Adrenal gland (tissue), 12 donors: Measurements from ENCODE around the gene UQCC5. TPM values are rescaled to one million over a fixed set of nuclear protein-coding genes. Genes with fewer than 3 reads are reported as not detected.

Source experiments
- DNase-seq, 7 donors: peaks; one replicate each; pipeline ENCODE4 v3.0.0-alpha.2; 2019 to 2020
- H3K27ac ChIP-seq, 5 donors: fragments of 200-600 bp; sonication (generic) in 4 of 5; 1 replicate in 3 of 5; 2 replicates in 2 of 5; pipeline versions ENCODE4 v1.5.1 to v1.8.0; 2016 to 2020; ENCODE audit warnings: mild to moderate bottlenecking in 1 of 5
- H3K27me3 ChIP-seq: fragments of 200-600 bp; 2 replicates; pipeline ENCODE4 v1.8.0; 2021
- H3K36me3 ChIP-seq, 2 donors: fragments of 200-600 bp; replicated peaks in 1 of 2; 1 replicate in 1 of 2; 2 replicates in 1 of 2; pipeline versions ENCODE4 v1.5.1 to v1.8.0; 2018 to 2022
- H3K4me1 ChIP-seq, 2 donors: fragments of 200-600 bp; replicated peaks in 1 of 2; 1 replicate in 1 of 2; 2 replicates in 1 of 2; pipeline versions ENCODE4 v1.5.1 to v1.8.0; 2018 to 2021
- H3K4me3 ChIP-seq, 4 donors: fragments of 200-600 bp; sonication (generic) in 3 of 4; one replicate each; pipeline ENCODE4 v1.5.1; 2016 to 2018
- H3K9me3 ChIP-seq, 3 donors: fragments of 200-600 bp; sonication (generic) in 1 of 3; replicated peaks in 1 of 3; 1 replicate in 2 of 3; 2 replicates in 1 of 3; pipeline versions ENCODE4 v1.5.1 to v1.8.0; 2016 to 2021
- CTCF ChIP-seq, 6 experiments: fragments of 450-650 bp in 4 of 6; fragments of 200-600 bp in 2 of 6; sonication (generic) in 1 of 6; IDR thresholded peaks; 1 replicate in 5 of 6; 2 replicates in 1 of 6; pipeline versions ENCODE4 v1.5.1 to v1.8.0; 2016 to 2021; ENCODE audit warnings: antibody characterized with exemption in 6 of 6, mild to moderate bottlenecking in 2 of 6, moderate library complexity in 1 of 6
- POLR2A ChIP-seq, 2 donors: fragments of 450-650 bp; IDR thresholded peaks; one replicate each; pipeline ENCODE4 v1.6.1; 2017; ENCODE audit warnings: antibody characterized with exemption in 2 of 2, mild to moderate bottlenecking in 2 of 2, moderate library complexity in 1 of 2
- WGBS, 4 donors: extraction: QIAGEN DNeasy Blood & Tissue Kit in 2 of 4; methylation state at CpG; one replicate each; pipeline versions ENCODE4 v1.1.5 to v1.1.7; 2013 to 2017; 5-methylcytosine and 5-hydroxymethylcytosine counted together
- intact Hi-C, 2 donors: fragments of 100-400 bp; cut with DNase I; formaldehyde crosslinking; loops; one replicate each; pipeline versions ENCODE4 v1.14.1 to v1.15.0; 2022 to 2023
- polyA plus RNA-seq, 3 donors: library from polyadenylated mRNA; stranded (reverse); fragments of 200-250 nt in 2 of 3; fragments of 350-450 nt in 1 of 3; fragmentation: Illumina TruSeq in 1 of 3; extraction: RNeasy Lipid Tissue Mini Kit (QIAGEN cat#74804) in 1 of 3; gene quantifications; one replicate each; pipeline ENCODE4 v1.2.3, GENCODE V29; 2013 to 2014
- total RNA-seq, 9 donors: library from RNA; depleted of rRNA in 4 of 9; stranded (reverse); fragments of >200 nt in 4 of 9; fragments of 120-200 nt in 1 of 9; fragmentation: NEBNext Ultra II Directional in 1 of 9; extraction: Animal tissue kit (Norgen Biotek cat#: 25700) in 1 of 9; gene quantifications; one replicate each; pipeline versions ENCODE4 v1.1.0 to v1.2.4, GENCODE V29; 2013 to 2023
- donor health status: healthy with polysubstance abuse.
- donor health status: Bipolar disorder and iron deficiency.
- donor health status: DM: yes; HTN: yes; CAD: no.
- donor health status: DM: no; HTN: no; CAD: no.
- donor health status: DM: no; HTN: no; CAD: no.
- donor health status: DM: yes; HTN: yes; CAD: no.

The UQCC5 gene
- total and polyA plus RNA-seq, 12 donors: 1.1 to 330 (median 72.3) TPM

- no peak overlapping the region for H3K4me3 ChIP-seq
- H3K4me1 ChIP-seq: peaks cover 40 to 67% of the 10 kb centered on the region in 2 donors
- peaks cover 0 to 75% of the 10 kb centered on the region in 2 donors for H3K36me3 ChIP-seq
- intact Hi-C loops: loop anchor here in 1 of 2 donors (5.0 kb wide), 1 partner anchor 34 kb away; no protein-coding TSS in a partner anchor
- TF ChIP-seq POLR2A (IDR thresholded peaks at IDR 0.05): no peak
- no peak for TF ChIP-seq CTCF (IDR thresholded peaks at IDR 0.05)
- H3K27me3 ChIP-seq: no peaks in the 10 kb centered on the region
- peak overlapping the region in 1 of 5 donors; percentile 85 for H3K27ac ChIP-seq
- WGBS, 4 donors: 94 to 96% (median 95%) methylated on average over 40 to 59 of the region's 59 CpGs
- H3K9me3 ChIP-seq: no peaks in the 10 kb centered on the region
- no peak for DNase-seq
These were observed 48.4 kb upstream of the UQCC5 start for GRCh38 chr3:52487788-52488691.

GRCh38 chr3:52488746-52489145, 47.7 kb upstream of the UQCC5 start:
- Histone ChIP-seq H3K27me3 (no peaks in the 10 kb centered on the region), H3K27ac (peak overlapping the region in 2 of 5 donors; percentile 63 to 85), H3K4me1 (peaks cover 33 to 67% of the 10 kb centered on the region in 2 donors), H3K36me3 (peaks cover 0 to 76% of the 10 kb centered on the region in 2 donors), H3K4me3 (no peak overlapping the region), H3K9me3 (no peaks in the 10 kb centered on the region)
- 79 to 88% (median 88%) methylated on average over 3 of the region's 3 CpGs; no CpG with 5 or more reads in 1 of the 4 donors for WGBS, 4 donors
- intact Hi-C loops: loop anchor here in 1 of 2 donors (5.0 kb wide), 1 partner anchor 34 kb away; no protein-coding TSS in a partner anchor
- DNase-seq: no peak
- no peak for TF ChIP-seq CTCF (IDR thresholded peaks at IDR 0.05)
- TF ChIP-seq POLR2A (IDR thresholded peaks at IDR 0.05): no peak

GRCh38 chr3:52489453-52489852, 47.0 kb upstream of the UQCC5 start:
- peaks cover 27 to 67% of the 10 kb centered on the region in 2 donors for H3K4me1 ChIP-seq
- peaks cover 0 to 76% of the 10 kb centered on the region in 2 donors for H3K36me3 ChIP-seq
- H3K4me3 ChIP-seq: no peak overlapping the region
- peak overlapping the region in 3 of 5 donors; percentile 57 to 85 (median 63) for H3K27ac ChIP-seq
- no peaks in the 10 kb centered on the region for H3K9me3 ChIP-seq
- no peak for TF ChIP-seq POLR2A (IDR thresholded peaks at IDR 0.05)
- no peak for TF ChIP-seq CTCF (IDR thresholded peaks at IDR 0.05)
- 84 to 91% (median 90%) methylated on average over 9 to 18 of the region's 18 CpGs; no CpG with 5 or more reads in 1 of the 4 donors for WGBS, 4 donors
- no peak for DNase-seq
- H3K27me3 ChIP-seq: no peaks in the 10 kb centered on the region
- intact Hi-C loops: loop anchor here in 1 of 2 donors (5.0 kb wide), 1 partner anchor 33 kb away; no protein-coding TSS in a partner anchor
